ENCODE results near the gene ACOT8. TPM values are rescaled to one million over a fixed set of nuclear protein-coding genes. Genes with fewer than 3 reads are reported as not detected.

Gene ACOT8
- total RNA-seq, 1 donor from 2014 or later: 27.3 TPM

DNA sequence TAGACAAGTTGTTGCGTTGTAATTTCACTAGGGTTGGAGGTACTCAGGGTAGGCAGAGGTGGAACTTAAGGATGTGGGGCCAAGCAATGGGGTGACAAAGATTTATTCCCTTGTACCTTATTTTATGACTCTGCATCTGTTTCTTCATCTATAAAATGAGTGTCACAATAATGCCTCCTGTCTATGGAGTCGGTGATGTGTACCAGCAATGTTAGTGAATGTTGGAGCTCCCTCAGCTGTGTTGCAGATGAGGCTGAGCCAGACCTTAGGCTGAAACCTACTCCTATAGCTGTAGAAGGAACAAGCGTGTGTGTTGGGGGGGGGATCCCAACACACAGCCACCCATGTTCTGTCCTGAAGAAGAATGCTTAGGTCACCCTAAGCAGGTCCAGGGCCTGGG is 40.2 kb downstream of the ACOT8 start:
- POLR2A ChIA-PET: interaction anchor here (0.6 to 0.7 kb wide), 2 partner anchors 16 to 851 kb away, joined by 3 to 5 read pairs; no protein-coding TSS in a partner anchor
- CTCF ChIA-PET: no interaction called here
- TF ChIP-seq CTCF (IDR thresholded peaks at IDR 0.05): no peak
- intact Hi-C loops (cut with micrococcal nuclease): no loop called here
- peaks cover 15% of the 10 kb centered on the region for H3K4me1 Mint-ChIP-seq
- H3K36me3 Mint-ChIP-seq (ENCODE audit: low read depth): no peaks in the 10 kb centered on the region
- H3K27me3 Mint-ChIP-seq: peaks cover 4% of the 10 kb centered on the region
- no peak overlapping the region for H3K4me3 Mint-ChIP-seq
- H3K27ac Mint-ChIP-seq: no peak overlapping the region
- ATAC-seq (ENCODE audit: low read depth) (no peak), DNase-seq (no peak)
- H3K9me3 Mint-ChIP-seq: no peaks in the 10 kb centered on the region

- DNase-seq (no peak), ATAC-seq (ENCODE audit: low read depth) (no peak)
- H3K4me3 Mint-ChIP-seq: no peak overlapping the region
- peaks cover 17% of the 10 kb centered on the region for H3K4me1 Mint-ChIP-seq
- H3K36me3 Mint-ChIP-seq (ENCODE audit: low read depth): peaks cover 19% of the 10 kb centered on the region
- H3K27ac Mint-ChIP-seq: no peak overlapping the region
- ChIA-PET CTCF (no interaction called here), POLR2A (no interaction called here)
- H3K27me3 Mint-ChIP-seq: no peaks in the 10 kb centered on the region
- intact Hi-C loops (cut with micrococcal nuclease): no loop called here
- no peak for TF ChIP-seq CTCF (IDR thresholded peaks at IDR 0.05)
- no peaks in the 10 kb centered on the region for H3K9me3 Mint-ChIP-seq
Observed at GRCh38 chr20:45814314-45814713, 42.9 kb downstream of the ACOT8 start.

- no peak for DNase-seq
- ATAC-seq (ENCODE audit: low read depth): no peak
- no peak overlapping the region for H3K27ac Mint-ChIP-seq
- ChIA-PET POLR2A (interaction anchor here (1.6 kb wide), 1 partner anchor 122 kb away, joined by 6 read pairs; the partner anchor contains the start of gene PCIF1), CTCF (no interaction called here)
- no peaks in the 10 kb centered on the region for H3K9me3 Mint-ChIP-seq
- peaks cover 17% of the 10 kb centered on the region for H3K4me1 Mint-ChIP-seq
- no peaks in the 10 kb centered on the region for H3K27me3 Mint-ChIP-seq
- peak overlapping the region; percentile 84 for H3K4me3 Mint-ChIP-seq
- intact Hi-C loops (cut with micrococcal nuclease): loop anchor here (2.0 kb wide), 2 partner anchors 21 to 43 kb away; partner anchors contain the start of genes ACOT8 and ZSWIM3
- peaks cover 27% of the 10 kb centered on the region for H3K36me3 Mint-ChIP-seq (ENCODE audit: low read depth)
- no peak for TF ChIP-seq CTCF (IDR thresholded peaks at IDR 0.05)
Observed at GRCh38 chr20:45813489-45813888, 43.7 kb downstream of the ACOT8 start.

DNA sequence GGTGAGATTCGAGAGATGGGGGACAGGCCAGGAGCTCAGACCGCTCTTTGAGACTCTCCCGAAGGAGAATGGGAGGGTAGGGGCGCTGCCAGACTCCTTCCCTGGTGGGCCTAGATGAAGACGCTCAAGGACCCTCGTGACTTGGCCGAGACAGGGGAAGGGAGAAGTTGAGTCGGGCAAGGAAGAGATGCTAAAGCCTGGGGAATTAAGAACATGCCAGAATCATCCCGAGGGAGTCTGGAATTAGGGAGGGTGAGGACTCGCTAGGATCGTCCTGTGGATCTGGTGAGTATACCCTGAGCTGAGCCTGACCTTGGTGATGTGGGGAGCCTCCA is 44.2 kb downstream of the ACOT8 start:
- ATAC-seq (ENCODE audit: low read depth) (no peak), DNase-seq (no peak)
- Mint-ChIP-seq H3K9me3 (no peaks in the 10 kb centered on the region), H3K27me3 (no peaks in the 10 kb centered on the region), H3K4me1 (peaks cover 17% of the 10 kb centered on the region), H3K4me3 (peak overlapping the region; percentile 84), H3K27ac (no peak overlapping the region), H3K36me3 (ENCODE audit: low read depth) (peaks cover 29% of the 10 kb centered on the region)
- ChIA-PET POLR2A (interaction anchor here (0.7 to 1.6 kb wide), 2 partner anchors 122 to 494 kb away, joined by 3 to 6 read pairs; partner anchors contain the start of gene PCIF1), CTCF (interaction anchor here (1.0 kb wide), 1 partner anchor 174 kb away, joined by 3 read pairs; no protein-coding TSS in a partner anchor)
- no peak for TF ChIP-seq CTCF (IDR thresholded peaks at IDR 0.05)
- intact Hi-C loops (cut with micrococcal nuclease): loop anchor here (2.0 kb wide), 2 partner anchors 20 to 44 kb away; partner anchors contain the start of genes ACOT8 and ZSWIM3

GRCh38 chr20:45812157-45813005 is 44.8 kb downstream of the ACOT8 start, which contains the start of gene UBE2C:
Gene UBE2C (plus strand): TSS chr20:45812644. CDS start chr20:45812696, 52 bp downstream.
- peak; percentile 79 for DNase-seq
- Mint-ChIP-seq H3K27ac (peak within 1 kb of the TSS; percentile 59), H3K4me3 (peak within 1 kb of the TSS; percentile 84), H3K9me3 (no peaks in the 10 kb centered on the region), H3K27me3 (no peaks in the 10 kb centered on the region), H3K4me1 (peaks cover 17% of the 10 kb centered on the region), H3K36me3 (ENCODE audit: low read depth) (peaks cover 34% of the 10 kb centered on the region)
- no peak for TF ChIP-seq CTCF (IDR thresholded peaks at IDR 0.05)
- POLR2A ChIA-PET: interaction anchor here (0.7 to 1.6 kb wide), 2 partner anchors 123 to 494 kb away, joined by 3 to 6 read pairs; partner anchors contain the start of gene PCIF1
- intact Hi-C loops (cut with micrococcal nuclease): loop anchor here (1.0 to 2.0 kb wide), 5 partner anchors 20 to 123 kb away; partner anchors contain the start of genes ACOT8, ZSWIM1 and ZSWIM3
- ATAC-seq (ENCODE audit: low read depth): peak; percentile 100
- CTCF ChIA-PET: interaction anchor here (1.0 kb wide), 1 partner anchor 175 kb away, joined by 3 read pairs; no protein-coding TSS in a partner anchor
